Brain microvascular endothelial cell (primary cell): ENCODE results near the gene TAF4.

Experiments
- DNase-seq: peaks from one replicate; pipeline ENCODE4 v3.0.0-alpha.2; 2020
- H3K27ac ChIP-seq: fragments of 250-450 bp; sonication (Bioruptor Pico); 2 replicates; pipeline ENCODE4 v1.5.1; 2020; ENCODE audit warnings: mild to moderate bottlenecking, moderate library complexity
- H3K27me3 ChIP-seq: fragments of 250-450 bp; sonication (Bioruptor Pico); replicated peaks from 2 replicates; pipeline ENCODE4 v1.5.1; 2020; ENCODE audit warnings: mild to moderate bottlenecking
- H3K36me3 ChIP-seq: fragments of 250-450 bp; sonication (Bioruptor Pico); replicated peaks from 2 replicates; pipeline ENCODE4 v1.5.1; 2020; ENCODE audit warnings: mild to moderate bottlenecking
- H3K4me3 ChIP-seq: 2 replicates; pipeline ENCODE4 v1.5.1; 2011; ENCODE audit warnings: low read depth, mild to moderate bottlenecking, control low read depth, low read length, moderate library complexity
- in situ Hi-C: cut with HindIII; loops from 2 replicates; pipeline ENCODE4 v1.10.0; 2017; ENCODE audit warnings: low sequenced_read_pairs, low pct_ligation_motif_present
- TF ChIP-seq, protein P1 (sequence below): IDR thresholded peaks from 2 replicates; pipeline ENCODE4 v1.5.1; 2011; ENCODE audit warnings: low read depth, mild to moderate bottlenecking, moderate library complexity, low read length, control low read depth, inconsistent platforms; ENCODE audit errors: missing control alignments

Gene TAF4

DNA sequence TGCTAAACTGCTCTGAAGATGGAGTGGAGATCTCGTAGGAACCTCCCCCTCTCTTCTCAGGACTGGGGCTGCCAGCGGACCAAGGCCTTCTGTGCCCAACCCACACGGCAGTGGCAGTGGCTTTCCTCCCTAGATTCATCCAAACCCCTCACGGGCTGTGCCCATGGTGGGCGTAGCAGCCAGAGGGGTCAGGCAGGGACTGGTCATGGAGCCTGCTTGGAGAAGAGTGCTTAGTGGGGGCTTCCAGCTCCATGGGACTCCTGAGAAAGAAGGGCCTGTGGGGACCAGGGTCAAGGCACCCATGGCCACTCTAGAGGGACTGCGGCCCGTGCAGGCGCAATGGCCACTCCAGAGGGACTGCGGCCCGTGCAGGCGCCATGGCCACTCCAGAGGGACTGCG lies 86.6 kb downstream of the TAF4 start:
- TF ChIP-seq, protein P1, sequence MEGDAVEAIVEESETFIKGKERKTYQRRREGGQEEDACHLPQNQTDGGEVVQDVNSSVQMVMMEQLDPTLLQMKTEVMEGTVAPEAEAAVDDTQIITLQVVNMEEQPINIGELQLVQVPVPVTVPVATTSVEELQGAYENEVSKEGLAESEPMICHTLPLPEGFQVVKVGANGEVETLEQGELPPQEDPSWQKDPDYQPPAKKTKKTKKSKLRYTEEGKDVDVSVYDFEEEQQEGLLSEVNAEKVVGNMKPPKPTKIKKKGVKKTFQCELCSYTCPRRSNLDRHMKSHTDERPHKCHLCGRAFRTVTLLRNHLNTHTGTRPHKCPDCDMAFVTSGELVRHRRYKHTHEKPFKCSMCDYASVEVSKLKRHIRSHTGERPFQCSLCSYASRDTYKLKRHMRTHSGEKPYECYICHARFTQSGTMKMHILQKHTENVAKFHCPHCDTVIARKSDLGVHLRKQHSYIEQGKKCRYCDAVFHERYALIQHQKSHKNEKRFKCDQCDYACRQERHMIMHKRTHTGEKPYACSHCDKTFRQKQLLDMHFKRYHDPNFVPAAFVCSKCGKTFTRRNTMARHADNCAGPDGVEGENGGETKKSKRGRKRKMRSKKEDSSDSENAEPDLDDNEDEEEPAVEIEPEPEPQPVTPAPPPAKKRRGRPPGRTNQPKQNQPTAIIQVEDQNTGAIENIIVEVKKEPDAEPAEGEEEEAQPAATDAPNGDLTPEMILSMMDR = no peak
- no peak overlapping the region for H3K4me3 ChIP-seq
- in situ Hi-C loops = no loop called here

DNA sequence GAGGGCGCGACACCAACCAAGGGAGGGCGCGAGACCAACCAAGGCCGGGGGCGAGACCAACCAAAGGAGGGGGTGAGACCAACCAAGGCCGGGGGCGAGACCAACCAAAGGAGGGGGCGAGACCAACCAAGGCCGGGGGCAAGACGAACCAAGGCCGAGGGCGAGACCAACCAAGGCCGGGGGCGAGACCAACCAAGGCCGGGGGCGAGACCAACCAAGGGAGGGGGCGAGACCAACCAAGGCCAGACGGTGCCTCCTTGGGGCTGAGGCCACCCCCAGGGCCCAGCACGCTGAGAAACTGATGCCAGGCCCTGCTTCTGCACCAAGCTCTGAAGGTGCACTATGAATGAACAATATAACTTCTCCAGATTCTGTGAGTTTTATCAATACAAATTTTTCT lies 87.2 kb downstream of the TAF4 start:
- Histone ChIP-seq H3K27me3 (no peaks in the 10 kb centered on the region), H3K36me3 (no peaks in the 10 kb centered on the region), H3K4me3 (no peak overlapping the region), H3K27ac (no peak overlapping the region)
- TF ChIP-seq, protein P1 = no peak
- no peak for DNase-seq
- in situ Hi-C loops = no loop called here

More for the DNA sequence above, 86.6 kb downstream of the TAF4 start:
- Histone ChIP-seq H3K27me3 (no peaks in the 10 kb centered on the region), H3K27ac (no peak overlapping the region), H3K36me3 (no peaks in the 10 kb centered on the region)
- no peak for DNase-seq

DNA sequence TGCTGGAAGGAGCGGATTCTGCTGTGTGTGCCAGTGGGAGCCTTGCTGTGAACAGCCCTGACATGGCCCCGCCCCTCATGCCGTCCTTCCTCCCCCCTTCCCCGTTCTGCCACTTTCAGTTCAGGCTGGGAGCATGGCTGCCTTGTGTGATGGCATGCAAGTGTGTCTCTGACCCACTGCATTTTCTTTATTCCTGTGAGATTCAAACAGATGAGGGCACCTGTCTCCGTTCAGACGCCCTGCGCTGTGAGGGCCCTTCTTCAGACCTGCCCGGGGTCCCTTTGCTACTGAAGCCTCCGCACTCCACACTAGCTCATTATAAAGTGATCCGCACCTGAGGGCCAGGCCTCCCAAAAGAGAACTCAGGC lies 88.3 kb downstream of the TAF4 start:
- in situ Hi-C loops = no loop called here
- TF ChIP-seq, protein P1 = no peak

DNA sequence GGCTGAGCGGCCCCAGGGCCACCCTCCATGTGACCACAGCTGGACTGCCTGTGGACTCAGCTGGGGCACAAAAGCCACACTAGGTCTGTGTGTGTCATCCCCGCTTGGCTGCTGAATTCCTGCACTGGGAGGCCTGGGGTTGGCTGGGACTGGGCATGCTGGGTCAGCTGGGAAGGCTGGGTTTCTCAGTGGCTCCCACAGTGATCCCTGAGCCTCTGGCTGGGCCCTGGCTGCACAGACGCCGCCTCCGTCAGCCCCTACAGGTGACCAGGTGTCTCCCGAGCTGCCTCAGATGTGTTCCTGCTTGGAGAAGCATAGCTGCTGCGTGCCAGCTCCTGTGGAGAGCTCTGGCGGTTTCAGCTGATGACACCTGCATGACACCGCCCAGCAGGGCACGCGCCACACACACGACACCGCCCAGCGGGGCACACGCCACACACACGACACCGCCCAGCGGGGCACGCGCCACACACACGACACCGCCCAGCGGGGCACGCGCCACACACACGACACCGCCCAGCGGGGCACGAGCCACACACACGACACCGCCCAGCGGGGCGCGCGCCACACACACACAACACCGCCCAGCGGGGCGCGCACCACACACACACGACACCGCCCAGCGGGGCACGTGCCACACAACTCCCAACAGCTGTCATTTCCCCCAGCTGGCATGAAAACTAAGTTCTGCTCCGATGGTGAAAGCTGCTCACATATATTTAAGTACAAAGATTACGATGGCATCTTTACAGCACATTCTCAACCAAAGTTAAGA lies 88.8 kb downstream of the TAF4 start:
- TF ChIP-seq, protein P1 = no peak
- H3K4me3 ChIP-seq = no peak overlapping the region
- in situ Hi-C loops = no loop called here
- H3K27me3 ChIP-seq = no peaks in the 10 kb centered on the region
- peaks cover 6% of the 10 kb centered on the region for H3K36me3 ChIP-seq
- H3K27ac ChIP-seq = no peak overlapping the region
- DNase-seq = no peak

More for the DNA sequence above, 88.3 kb downstream of the TAF4 start:
- Histone ChIP-seq H3K27me3 (no peaks in the 10 kb centered on the region), H3K27ac (no peak overlapping the region), H3K4me3 (no peak overlapping the region), H3K36me3 (peaks cover 5% of the 10 kb centered on the region)
- no peak for DNase-seq

DNA sequence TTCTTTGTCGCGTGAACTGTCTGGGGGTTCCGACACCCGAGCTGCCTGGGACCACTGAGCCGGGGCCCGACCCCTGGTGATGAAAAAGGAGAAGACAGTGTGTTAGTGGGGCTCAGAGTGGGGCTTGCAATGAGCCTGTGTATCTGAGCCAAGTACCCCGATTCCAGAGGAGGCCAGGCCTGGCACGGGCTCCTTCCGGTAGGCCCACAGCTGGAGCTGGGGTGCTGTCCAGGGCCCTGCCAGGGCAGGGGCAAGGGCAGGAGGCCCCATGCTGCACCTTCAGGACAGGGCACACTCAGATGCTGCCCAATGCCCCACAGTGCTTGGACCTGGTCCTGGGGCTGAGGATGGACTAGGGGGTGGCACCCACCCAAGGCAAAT lies 89.4 kb downstream of the TAF4 start:
- H3K36me3 ChIP-seq = peaks cover 6% of the 10 kb centered on the region
- no peaks in the 10 kb centered on the region for H3K27me3 ChIP-seq
- DNase-seq = no peak
- in situ Hi-C loops = no loop called here
- TF ChIP-seq, protein P1 = peak; percentile 9
- no peak overlapping the region for H3K4me3 ChIP-seq
- H3K27ac ChIP-seq = no peak overlapping the region
